H1 (cell line): Measurements from ENCODE around the gene KRTAP2-3. TPM values are rescaled to one million over a fixed set of nuclear protein-coding genes. Genes with fewer than 3 reads are reported as not detected.

Experiments used
- CTCF ChIA-PET: fragments of 300-600 bp; sonication (Branson Sonifier 250); formaldehyde crosslinking; loops from one replicate; lab custom pipeline; 2021; ENCODE audit not compliant: partially characterized antibody; lab: Charles Lee
- POLR2A ChIA-PET: fragments of 300-600 bp; sonication (Branson Sonifier 250); formaldehyde crosslinking; loops from one replicate; lab custom pipeline; 2021; ENCODE audit warnings: inconsistent platforms; ENCODE audit not compliant: partially characterized antibody; lab: Charles Lee
- DNase-seq, 2 experiments: peaks; one replicate each; pipeline versions ENCODE4 v3.0.0 to v3.0.0-alpha.2; 2010 to 2022; ENCODE audit warnings: low spot score in 2 of 2, low read depth in 1 of 2, mixed read lengths in 1 of 2
- FAIRE-seq: peaks from 2 replicates; lab custom pipeline; 2011; peaks lifted over from hg19 to GRCh38; lab: Jason Lieb, UNC
- H2AFZ ChIP-seq: 2 replicates; pipeline ENCODE4 v1.8.1; 2012; ENCODE audit warnings: low read length, inconsistent platforms
- H2AK5ac ChIP-seq: 2 replicates; pipeline ENCODE4 v1.6.1; 2013; ENCODE audit warnings: low read depth, low read length
- H2BK120ac ChIP-seq: replicated peaks from 2 replicates; pipeline ENCODE3; 2013; ENCODE audit warnings: low read depth, low read length, inconsistent platforms
- H2BK12ac ChIP-seq: 2 replicates; pipeline ENCODE4 v1.6.1; 2013; ENCODE audit warnings: low read depth, low read length
- H2BK15ac ChIP-seq: 2 replicates; pipeline ENCODE4 v1.6.1; 2013; ENCODE audit warnings: low read length
- H2BK20ac ChIP-seq: 2 replicates; pipeline ENCODE4 v1.6.1; 2013; ENCODE audit warnings: low read length
- H2BK5ac ChIP-seq: 2 replicates; pipeline ENCODE4 v1.6.1; 2013; ENCODE audit warnings: low read depth, low read length
- H3K14ac ChIP-seq: 2 replicates; pipeline ENCODE4 v1.6.1; 2013; ENCODE audit warnings: inconsistent platforms; ENCODE audit not compliant: insufficient read length
- H3K18ac ChIP-seq: 2 replicates; pipeline ENCODE4 v1.6.1; 2013; ENCODE audit warnings: low read length; ENCODE audit errors: extremely low read depth
- H3K23ac ChIP-seq: 2 replicates; pipeline ENCODE4 v1.6.1; 2013; ENCODE audit warnings: inconsistent platforms; ENCODE audit not compliant: insufficient read length
- H3K23me2 ChIP-seq: 2 replicates; pipeline ENCODE4 v1.6.1; 2013; ENCODE audit warnings: low read depth, low read length
- H3K27ac ChIP-seq: 2 replicates; pipeline ENCODE4 v1.6.1; 2011; ENCODE audit warnings: low read depth, low read length, inconsistent platforms
- H3K27me3 ChIP-seq, 4 experiments: replicated peaks in 1 of 4; 1 replicate in 1 of 4; 2 replicates in 3 of 4; pipeline versions ENCODE4 v1.6.1 to v1.8.1; 2011 to 2013; ENCODE audit warnings: low read length in 3 of 4, mild to moderate bottlenecking in 3 of 4, inconsistent platforms in 2 of 4, mixed read lengths in 2 of 4, moderate library complexity in 1 of 4; ENCODE audit not compliant: control insufficient read depth in 3 of 4, insufficient read depth in 3 of 4; ENCODE audit errors: extremely low read depth in 1 of 4
- H3K36me3 ChIP-seq, 4 experiments: 2 replicates each; pipeline versions ENCODE4 v1.6.1 to v1.8.1; 2011 to 2013; ENCODE audit warnings: mild to moderate bottlenecking in 4 of 4, low read length in 3 of 4, moderate library complexity in 2 of 4, control low read depth in 1 of 4, inconsistent platforms in 1 of 4; ENCODE audit not compliant: insufficient read depth in 4 of 4, control insufficient read depth in 2 of 4
- H3K4ac ChIP-seq: replicated peaks from 2 replicates; pipeline ENCODE3; 2013; ENCODE audit warnings: low read length, low read depth, mixed read lengths, inconsistent platforms; ENCODE audit not compliant: insufficient read length
- H3K4me1 ChIP-seq, 4 experiments: replicated peaks in 1 of 4; 1 replicate in 1 of 4; 2 replicates in 3 of 4; pipeline versions ENCODE4 v1.6.1 to v1.8.1; 2011 to 2013; ENCODE audit warnings: low read length in 3 of 4, inconsistent platforms in 2 of 4, mixed read lengths in 1 of 4; ENCODE audit not compliant: insufficient read depth in 4 of 4, control insufficient read depth in 3 of 4
- H3K4me2 ChIP-seq, 2 experiments: 2 replicates each; pipeline versions ENCODE4 v1.6.1 to v1.8.1; 2011 to 2013; ENCODE audit warnings: low read depth in 2 of 2, low read length in 2 of 2, control low read depth in 1 of 2, inconsistent platforms in 1 of 2, mild to moderate bottlenecking in 1 of 2; ENCODE audit not compliant: insufficient read depth in 1 of 2
- H3K4me3 ChIP-seq, 4 experiments: fragments of 200-600, 300-600 bp in 1 of 4; sonication (generic), shearing (Covaris generic), sonication (Bioruptor Twin) in 1 of 4; 2 replicates each; pipeline versions ENCODE4 v1.5.1 to v1.8.1; 2011 to 2016; ENCODE audit warnings: low read length in 4 of 4, low read depth in 3 of 4, control low read depth in 2 of 4, inconsistent platforms in 2 of 4, mild to moderate bottlenecking in 2 of 4, mixed read lengths in 1 of 4, moderate library complexity in 1 of 4; ENCODE audit not compliant: insufficient read depth in 2 of 4; ENCODE audit errors: extremely low read depth in 1 of 4
- H3K56ac ChIP-seq: replicated peaks from 2 replicates; pipeline ENCODE3; 2013; ENCODE audit warnings: low read depth, mild to moderate bottlenecking, mixed read lengths, low read length, inconsistent platforms; ENCODE audit not compliant: insufficient read length
- H3K79me1 ChIP-seq: 2 replicates; pipeline ENCODE4 v1.6.1; 2013; ENCODE audit warnings: low read depth, low read length, control low read depth
- H3K79me2 ChIP-seq, 2 experiments: 2 replicates each; pipeline versions ENCODE4 v1.6.1 to v1.8.1; 2012 to 2013; ENCODE audit warnings: low read length in 2 of 2, mild to moderate bottlenecking in 2 of 2, inconsistent platforms in 1 of 2; ENCODE audit not compliant: insufficient read depth in 2 of 2, control insufficient read depth in 1 of 2
- H3K9ac ChIP-seq, 4 experiments: replicated peaks in 1 of 4; 1 replicate in 1 of 4; 2 replicates in 3 of 4; pipeline versions ENCODE4 v1.6.1 to v1.8.1; 2011 to 2013; ENCODE audit warnings: low read depth in 3 of 4, low read length in 3 of 4, control low read depth in 2 of 4, mild to moderate bottlenecking in 2 of 4, moderate library complexity in 2 of 4, inconsistent platforms in 1 of 4; ENCODE audit errors: extremely low read depth in 1 of 4
- H3K9me3 ChIP-seq, 2 experiments: 2 replicates each; pipeline versions ENCODE4 v1.6.1 to v1.8.1; 2012 to 2013; ENCODE audit warnings: mild to moderate bottlenecking in 2 of 2, moderate library complexity in 2 of 2, control low read depth in 1 of 2, inconsistent platforms in 1 of 2, low read depth in 1 of 2, low read length in 1 of 2, mixed read lengths in 1 of 2; ENCODE audit not compliant: insufficient read depth in 2 of 2
- H4K20me1 ChIP-seq, 2 experiments: replicated peaks in 1 of 2; 2 replicates each; pipeline versions ENCODE3 to v1.8.1; 2011 to 2013; ENCODE audit warnings: inconsistent platforms in 2 of 2, low read length in 2 of 2, mild to moderate bottlenecking in 1 of 2; ENCODE audit not compliant: insufficient read depth in 2 of 2, control insufficient read depth in 1 of 2
- H4K5ac ChIP-seq: 2 replicates; pipeline ENCODE4 v1.6.1; 2013; ENCODE audit warnings: low read length, low read depth, mixed read lengths, inconsistent platforms; ENCODE audit not compliant: insufficient read length
- H4K8ac ChIP-seq: 2 replicates; pipeline ENCODE4 v1.8.0; 2013; ENCODE audit warnings: mild to moderate bottlenecking, moderate library complexity, low read length, inconsistent platforms; ENCODE audit not compliant: insufficient read depth; ENCODE audit errors: extremely low read depth
- H4K91ac ChIP-seq: replicated peaks from 2 replicates; pipeline ENCODE3; 2013; ENCODE audit warnings: low read length, mixed read lengths, inconsistent platforms; ENCODE audit not compliant: insufficient read length
- BRCA1 ChIP-seq: IDR thresholded peaks from 2 replicates; pipeline ENCODE4 v1.6.1; 2012; ENCODE audit warnings: low read depth, low read length, improper control_type of control experiment
- NRF1 ChIP-seq: IDR thresholded peaks from 2 replicates; pipeline ENCODE4 v1.6.1; 2011; ENCODE audit warnings: mild to moderate bottlenecking, low read depth, low read length, improper control_type of control experiment
- TAF1 ChIP-seq: IDR thresholded peaks from 2 replicates; pipeline ENCODE4 v1.6.1; 2011; ENCODE audit warnings: mild to moderate bottlenecking, low read depth, low read length
- WGBS, 2 experiments: shearing (Covaris generic) in 1 of 2; methylation state at CpG; one replicate each; pipeline versions ENCODE4 v1.1.6 to v1.1.7; 2013 to 2015; ENCODE audit warnings: low lambda C conversion rate in 2 of 2, mixed read lengths in 2 of 2, inconsistent platforms in 1 of 2, low coverage in 1 of 2, missing lambda C conversion rate in 1 of 2; ENCODE audit not compliant: insufficient replicate concordance in 2 of 2, insufficient coverage in 1 of 2, insufficient read length in 1 of 2; ENCODE audit errors: extremely low coverage in 1 of 2, missing lambda C conversion rate in 1 of 2; 5-methylcytosine and 5-hydroxymethylcytosine counted together
- long read RNA-seq, 2 experiments: library from RNA in 1 of 2; library from capped mRNA in 1 of 2; stranded (forward); transcript quantifications; one replicate each; pipeline ENCODE4 v2.0.0, GENCODE V29; 2021; ENCODE audit warnings: inconsistent platforms in 1 of 2
- polyA minus RNA-seq, 3 experiments: library from RNA; depleted of rRNA, polyadenylated mRNA; stranded (reverse); fragments of >200 nt; gene quantifications; 1 replicate in 2 of 3; 2 replicates in 1 of 3; pipeline ENCODE4 v1.2.3, GENCODE V29; 2011
- polyA plus RNA-seq, 7 experiments: library from polyadenylated mRNA; depleted of rRNA in 3 of 7; stranded (reverse) in 5 of 7; unstranded in 2 of 7; fragments of >200 nt in 5 of 7; fragments of 200-250 nt in 2 of 7; gene quantifications; 1 replicate in 5 of 7; 2 replicates in 1 of 7; 4 replicates in 1 of 7; pipeline versions ENCODE4 v1.2.1 to v1.2.3, GENCODE V29; 2011 to 2013; ENCODE audit warnings: missing spikeins in 2 of 7, mixed read lengths in 2 of 7
- total RNA-seq: library from RNA; stranded (reverse); fragmentation: NEBNext Ultra II Directional; extraction: Animal tissue kit (Norgen Biotek cat#: 25700); gene quantifications from 2 replicates; pipeline ENCODE4 v1.2.1, GENCODE V29; 2021

KRTAP2-3 gene, protein sequence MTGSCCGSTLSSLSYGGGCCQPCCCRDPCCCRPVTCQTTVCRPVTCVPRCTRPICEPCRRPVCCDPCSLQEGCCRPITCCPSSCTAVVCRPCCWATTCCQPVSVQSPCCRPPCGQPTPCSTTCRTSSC
- total RNA-seq (not detected in 2 replicates), polyA plus RNA-seq (2011; rRNA removed) (not detected in 2 replicates), polyA minus RNA-seq (2011; rRNA and poly(A)+ RNA removed) (not detected in 2 replicates)
- not detected for polyA plus RNA-seq (2011; cell fraction: cytosol; rRNA removed)
- not detected for polyA plus RNA-seq (2011; cell fraction: nucleus; rRNA removed)
- not detected in 4 replicates for polyA plus RNA-seq (2012, experiment 1 of 2)
- not detected for polyA plus RNA-seq (2012, experiment 2 of 2)
- polyA plus RNA-seq (2013, experiment 1 of 2) = not detected
- not detected for polyA plus RNA-seq (2013, experiment 2 of 2)
- polyA minus RNA-seq (2011; cell fraction: cytosol; rRNA and poly(A)+ RNA removed) = not detected
- not detected for polyA minus RNA-seq (2011; cell fraction: nucleus; rRNA and poly(A)+ RNA removed)
- long read RNA-seq, experiment 1 = 0 reads
- long read RNA-seq, experiment 2 = 0 reads

- Histone ChIP-seq H3K18ac (no peak within 1 kb of the TSS), H3K36me3 (no peaks in the 10 kb centered on the region), H2BK120ac (no peak within 1 kb of the TSS), H3K56ac (no peak within 1 kb of the TSS), H3K4me3 (no peak within 1 kb of the TSS), H3K23ac (no peak within 1 kb of the TSS), H3K27me3 (no peaks in the 10 kb centered on the region), H4K8ac (no peak within 1 kb of the TSS), H2BK20ac (no peak within 1 kb of the TSS), H2BK12ac (no peak within 1 kb of the TSS), H2BK15ac (no peak within 1 kb of the TSS), H4K5ac (no peak within 1 kb of the TSS), H3K23me2 (no peaks in the 10 kb centered on the region), H3K9me3 (0 out of 4 replicates have a peak, but pooled peaks cover 0 to 4% of the 10 kb centered on the region in 2 experiments), H4K91ac (no peak within 1 kb of the TSS), H3K79me1 (no peaks in the 10 kb centered on the region), H2AK5ac (no peak within 1 kb of the TSS), H3K14ac (no peak within 1 kb of the TSS), H3K4ac (no peak within 1 kb of the TSS), H3K79me2 (no peaks in the 10 kb centered on the region), H3K27ac (no peak within 1 kb of the TSS), H3K4me1 (no peaks in the 10 kb centered on the region), H4K20me1 (no peaks in the 10 kb centered on the region), H2AFZ (no peak within 1 kb of the TSS), H3K9ac (no peak within 1 kb of the TSS), H3K4me2 (no peak within 1 kb of the TSS), H2BK5ac (no peak within 1 kb of the TSS)
- CTCF ChIA-PET = interaction anchor here (0.9 kb wide), 1 partner anchor 12 kb away, joined by 3 read pairs; no protein-coding TSS in a partner anchor
- no peak for DNase-seq
- no peak for TF ChIP-seq BRCA1
- no peak for TF ChIP-seq TAF1
- TF ChIP-seq NRF1 = no peak
- 91% methylated on average over 6 of the region's 6 CpGs; no CpG with 5 or more reads in 1 of the 2 experiments for WGBS, 2 experiments
- no peak for FAIRE-seq
- POLR2A ChIA-PET = no interaction called here
Observed at GRCh38 chr17:41060052-41060604, at the start of gene KRTAP2-3. KRTAP2-3 (minus strand) TSS chr17:41060114; CDS start chr17:41060050, 64 bp downstream.
